Transverse colon (tissue), 4 donors: ENCODE results near the gene VAV2. TPM values are rescaled to one million over a fixed set of nuclear protein-coding genes. Genes with fewer than 3 reads are reported as not detected.

Experiments
- DNase-seq: peaks from one replicate; pipeline ENCODE4 v3.0.0-alpha.2; 2019
- H3K27ac ChIP-seq, 4 donors: fragments of 200-600 bp; sonication (generic); 2 replicates each; pipeline ENCODE4 v1.5.1; 2016 to 2018; ENCODE audit warnings: inconsistent platforms in 4 of 4
- H3K27me3 ChIP-seq: fragments of 200-600 bp; sonication (generic); 2 replicates; pipeline ENCODE4 v1.5.1; 2017; ENCODE audit warnings: inconsistent platforms
- H3K36me3 ChIP-seq, 4 donors: fragments of 200-600 bp; sonication (generic); 2 replicates each; pipeline ENCODE4 v1.5.1; 2017 to 2019; ENCODE audit warnings: inconsistent platforms in 4 of 4
- H3K4me1 ChIP-seq, 4 donors: fragments of 200-600 bp; sonication (generic); 2 replicates each; pipeline ENCODE4 v1.5.1; 2017 to 2020; ENCODE audit warnings: inconsistent platforms in 4 of 4
- H3K4me3 ChIP-seq, 4 donors: fragments of 200-600 bp; sonication (generic); 1 replicate in 1 of 4; 2 replicates in 3 of 4; pipeline versions ENCODE4 v1.5.1 to v1.6.1; 2017 to 2019; ENCODE audit warnings: inconsistent platforms in 4 of 4
- H3K9me3 ChIP-seq, 2 donors: fragments of 200-600 bp; sonication (generic); 2 replicates each; pipeline ENCODE4 v1.5.1; 2017 to 2019; ENCODE audit warnings: inconsistent platforms in 2 of 2
- CTCF ChIP-seq, 5 experiments: fragments of 200-600 bp in 3 of 5; fragments of 450-650 bp in 2 of 5; sonication (generic) in 3 of 5; IDR thresholded peaks; 1 replicate in 2 of 5; 2 replicates in 3 of 5; pipeline ENCODE4 v1.5.1; 2016 to 2017; ENCODE audit warnings: antibody characterized with exemption in 5 of 5, inconsistent platforms in 3 of 5, mild to moderate bottlenecking in 2 of 5, moderate library complexity in 1 of 5
- EP300 ChIP-seq: sonication (generic); formaldehyde crosslinking; IDR thresholded peaks from one replicate; pipeline ENCODE4 v1.6.1; 2017; ENCODE audit warnings: antibody characterized with exemption, low read depth
- POLR2A ChIP-seq: fragments of 450-650 bp; IDR thresholded peaks from one replicate; pipeline ENCODE4 v1.6.1; 2016; ENCODE audit warnings: antibody characterized with exemption, mild to moderate bottlenecking, moderate library complexity
- POLR2AphosphoS5 ChIP-seq, 3 donors: sonication (generic); formaldehyde crosslinking; IDR thresholded peaks; one replicate each; pipeline ENCODE4 v1.6.1; 2016; ENCODE audit warnings: antibody characterized with exemption in 3 of 3
- WGBS, 2 donors: methylation state at CpG; one replicate each; pipeline ENCODE4 v1.1.5; 2018; ENCODE audit warnings: low coverage in 1 of 2; 5-methylcytosine and 5-hydroxymethylcytosine counted together
- in situ Hi-C, 4 donors: fragments of 200-750 bp; cut with MboI; loops; one replicate each; pipeline versions ENCODE4 v1.15.0 to v1.15.1; 2017; ENCODE audit warnings: low sequenced_read_pairs in 3 of 4, low pct_ligation_motif_present in 1 of 4, low pct_unique_long_range_greater_than_20kb in 1 of 4
- intact Hi-C: fragments of 100-400 bp; cut with DNase I; formaldehyde crosslinking; loops from one replicate; pipeline ENCODE4 v1.15.1; 2023; ENCODE audit warnings: low total_unique reads
- total RNA-seq, 4 donors: library from RNA; depleted of rRNA; stranded (reverse); fragments of >200 nt; gene quantifications; one replicate each; pipeline ENCODE4 v1.1.0, GENCODE V29; 2016

The VAV2 gene
- total RNA-seq, 4 donors from 2014 or later = 8.2 to 52.4 (median 24.5) TPM

GRCh38 chr9:133945977-133946753 lies 46.0 kb downstream of the VAV2 start:
- H3K27me3 ChIP-seq = no peaks in the 10 kb centered on the region
- H3K27ac ChIP-seq = no peak overlapping the region
- peaks cover 0 to 2% (median 0%) of the 10 kb centered on the region in 4 donors for H3K4me1 ChIP-seq
- in situ Hi-C loops (no loop called here), intact Hi-C loops (no loop called here)
- TF ChIP-seq POLR2AphosphoS5 (IDR thresholded peaks at IDR 0.05) (no peak), POLR2A (no peak), EP300 (no peak)
- DNase-seq = no peak
- WGBS, 2 donors = 87 to 90% methylated on average over 3 to 12 of the region's 14 CpGs
- no peaks in the 10 kb centered on the region for H3K9me3 ChIP-seq
- no peak overlapping the region for H3K4me3 ChIP-seq
- H3K36me3 ChIP-seq = no peaks in the 10 kb centered on the region

- intact Hi-C loops = no loop called here
- Histone ChIP-seq H3K9me3 (no peaks in the 10 kb centered on the region), H3K4me3 (no peak overlapping the region), H3K27ac (no peak overlapping the region), H3K27me3 (no peaks in the 10 kb centered on the region), H3K36me3 (no peaks in the 10 kb centered on the region), H3K4me1 (no peaks in the 10 kb centered on the region)
- DNase-seq = no peak
- WGBS, 2 donors = 74 to 90% methylated on average over 6 to 12 of the region's 13 CpGs
- TF ChIP-seq EP300 (no peak), POLR2AphosphoS5 (IDR thresholded peaks at IDR 0.05) (no peak), POLR2A (no peak), CTCF (IDR thresholded peaks at IDR 0.05) (no peak)
- in situ Hi-C loops = no loop called here
These were observed 46.7 kb downstream of the VAV2 start for GRCh38 chr9:133945314-133945975.

DNA sequence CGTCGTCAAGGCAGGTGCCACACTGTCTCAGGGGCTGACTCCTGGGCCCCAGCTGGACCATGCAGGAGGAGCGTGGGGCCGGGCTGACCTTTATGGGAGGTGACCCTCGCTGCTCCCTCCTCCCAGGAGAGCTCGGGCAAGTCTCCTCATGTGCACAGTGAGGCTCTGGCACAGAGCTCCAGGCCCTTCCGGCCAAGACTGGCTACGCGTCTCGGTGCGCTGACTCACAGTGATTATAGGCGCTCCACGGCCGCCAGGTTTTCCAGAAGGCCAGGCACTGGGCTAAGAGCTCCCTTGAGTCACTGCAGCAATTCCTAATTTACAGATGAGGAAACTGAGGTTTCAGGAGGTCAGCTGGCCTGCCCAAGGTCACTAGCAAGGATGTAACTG lies 47.4 kb downstream of the VAV2 start:
- Histone ChIP-seq H3K36me3 (no peaks in the 10 kb centered on the region), H3K27me3 (no peaks in the 10 kb centered on the region), H3K27ac (no peak overlapping the region), H3K9me3 (no peaks in the 10 kb centered on the region), H3K4me3 (no peak overlapping the region), H3K4me1 (no peaks in the 10 kb centered on the region)
- 79% methylated on average over 14 of the region's 14 CpGs; no CpG with 5 or more reads in 1 of the 2 donors for WGBS, 2 donors
- no peak for DNase-seq
- TF ChIP-seq EP300 = no peak
- no peak for TF ChIP-seq POLR2AphosphoS5 (IDR thresholded peaks at IDR 0.05)
- no peak for TF ChIP-seq POLR2A
- no peak for TF ChIP-seq CTCF (IDR thresholded peaks at IDR 0.05)
- intact Hi-C loops (no loop called here), in situ Hi-C loops (no loop called here)

GRCh38 chr9:133943781-133944745 lies 48.1 kb downstream of the VAV2 start:
- Histone ChIP-seq H3K36me3 (no peaks in the 10 kb centered on the region), H3K27ac (no peak overlapping the region), H3K27me3 (no peaks in the 10 kb centered on the region), H3K4me3 (no peak overlapping the region), H3K9me3 (no peaks in the 10 kb centered on the region), H3K4me1 (no peaks in the 10 kb centered on the region)
- WGBS, 2 donors = 90% methylated on average over 2 to 28 of the region's 30 CpGs
- in situ Hi-C loops = no loop called here
- no peak for DNase-seq
- TF ChIP-seq CTCF (IDR thresholded peaks at IDR 0.05) (no peak), POLR2A (no peak), POLR2AphosphoS5 (IDR thresholded peaks at IDR 0.05) (no peak), EP300 (no peak)
- intact Hi-C loops = no loop called here
